Smooth muscle cell (in vitro differentiated cells): ENCODE measurements around the gene INAVA. TPM values are rescaled to one million over a fixed set of nuclear protein-coding genes. Genes with fewer than 3 reads are reported as not detected.
"Not testable (repeated sequence)": the region's sequence is repeated elsewhere in the genome, so short reads cannot be mapped to it uniquely, and the experiment has no call there.

ENCODE experiments used
- DNase-seq: peaks from one replicate; lab custom pipeline; 2025; ENCODE audit not compliant: unreplicated experiment; lab: John Stamatoyannopoulos, UW
- H2AFZ ChIP-seq: fragments of 200-600 bp; sonication (generic); 2 replicates; pipeline ENCODE4 v1.6.0; 2016; ENCODE audit warnings: antibody characterized with exemption, low read depth, mild to moderate bottlenecking
- H3F3A ChIP-seq: fragments of 200-600 bp; sonication (generic); 2 replicates; pipeline ENCODE4 v1.6.0; 2017; ENCODE audit warnings: antibody characterized with exemption, low read depth
- H3K27ac ChIP-seq: fragments of 200-600 bp; sonication (generic); 2 replicates; pipeline ENCODE4 v1.5.1; 2016; ENCODE audit warnings: low read depth, mild to moderate bottlenecking
- H3K27me3 ChIP-seq: fragments of 200-600 bp; sonication (generic); 2 replicates; pipeline ENCODE4 v1.6.1; 2016; ENCODE audit warnings: low read depth, mild to moderate bottlenecking
- H3K36me3 ChIP-seq: fragments of 200-600 bp; sonication (generic); 2 replicates; pipeline ENCODE4 v1.5.1; 2016; ENCODE audit warnings: low read depth
- H3K4me1 ChIP-seq: fragments of 200-600 bp; sonication (generic); 2 replicates; pipeline ENCODE4 v1.5.1; 2016; ENCODE audit warnings: low read depth
- H3K4me2 ChIP-seq: fragments of 200-600 bp; sonication (generic); 2 replicates; pipeline ENCODE4 v1.6.0; 2016; ENCODE audit warnings: mild to moderate bottlenecking
- H3K4me3 ChIP-seq: fragments of 200-600 bp; sonication (generic); 2 replicates; pipeline ENCODE4 v1.5.1; 2016; ENCODE audit warnings: mild to moderate bottlenecking
- H3K79me2 ChIP-seq: fragments of 200-600 bp; sonication (generic); 2 replicates; pipeline ENCODE4 v1.6.0; 2016; ENCODE audit warnings: low read depth, mild to moderate bottlenecking
- H3K9ac ChIP-seq: fragments of 200-600 bp; sonication (generic); 2 replicates; pipeline ENCODE4 v1.6.0; 2016; ENCODE audit warnings: low read depth
- H3K9me3 ChIP-seq: fragments of 200-600 bp; sonication (generic); replicated peaks from 2 replicates; pipeline ENCODE4 v1.5.1; 2016; ENCODE audit warnings: low read depth
- H4K20me1 ChIP-seq: fragments of 200-600 bp; sonication (generic); 2 replicates; pipeline ENCODE4 v1.6.0; 2016; ENCODE audit warnings: low read depth
- CTCF ChIP-seq: fragments of 200-600 bp; sonication (generic); IDR thresholded peaks from 2 replicates; pipeline ENCODE4 v1.5.1; 2017; ENCODE audit warnings: borderline replicate concordance, mild to moderate bottlenecking, antibody characterized with exemption; ENCODE audit not compliant: insufficient read depth, poor library complexity, severe bottlenecking
- WGBS: methylation state at CpG from one replicate; pipeline ENCODE4 v1.1.7; 2016; ENCODE audit warnings: low lambda C conversion rate; 5-methylcytosine and 5-hydroxymethylcytosine counted together
- polyA plus RNA-seq: library from polyadenylated mRNA; unstranded; fragments of >200 nt; fragmentation: Nextera tagmentation; extraction: Ambion mirVana; gene quantifications from 2 replicates; pipeline ENCODE4 v1.2.1, GENCODE V29; 2016
- total RNA-seq: library from RNA; depleted of rRNA; stranded (reverse); fragments of >200 nt; gene quantifications from 2 replicates; pipeline ENCODE4 v1.2.3, GENCODE V29; 2014

Gene INAVA
- total and polyA plus RNA-seq, 2 experiments from 2014 or later, result 10.1 to 16.9 TPM

- TF ChIP-seq CTCF, result no peak
- Histone ChIP-seq H3K4me3 (no peak overlapping the region), H3K27ac (no peak overlapping the region), H3K4me1 (peaks cover 9% of the 10 kb centered on the region), H3K9ac (no peak overlapping the region), H3K36me3 (no peaks in the 10 kb centered on the region), H3K27me3 (no peaks in the 10 kb centered on the region), H3K4me2 (no peak overlapping the region), H2AFZ (no peak overlapping the region), H3K79me2 (no peaks in the 10 kb centered on the region), H4K20me1 (no peaks in the 10 kb centered on the region), H3F3A (no peaks in the 10 kb centered on the region), H3K9me3 (no peaks in the 10 kb centered on the region)
- WGBS, result 73% methylated on average over 9 of the region's 9 CpGs
- DNase-seq, result no peak
Observed at GRCh38 chr1:200960236-200960947, 65.7 kb downstream of the INAVA start.

GRCh38 chr1:200960948-200961340, 66.2 kb downstream of the INAVA start:
- WGBS, result 91% methylated on average over 4 of the region's 4 CpGs
- no peak overlapping the region for H3K27ac ChIP-seq
- H3K27me3 ChIP-seq, result no peaks in the 10 kb centered on the region
- no peaks in the 10 kb centered on the region for H3K79me2 ChIP-seq
- H3K9me3 ChIP-seq, result no peaks in the 10 kb centered on the region
- peaks cover 9% of the 10 kb centered on the region for H3K4me1 ChIP-seq
- H3K4me3 ChIP-seq, result no peak overlapping the region
- H2AFZ ChIP-seq, result no peak overlapping the region
- H3K4me2 ChIP-seq, result no peak overlapping the region
- no peak overlapping the region for H3K9ac ChIP-seq
- H3K36me3 ChIP-seq, result no peaks in the 10 kb centered on the region
- no peak for TF ChIP-seq CTCF
- H4K20me1 ChIP-seq, result no peaks in the 10 kb centered on the region
- H3F3A ChIP-seq, result no peaks in the 10 kb centered on the region
- DNase-seq, result no peak

- not testable (repeated sequence) for H4K20me1 ChIP-seq, H3K4me2 ChIP-seq, H3K4me1 ChIP-seq, H3F3A ChIP-seq, H3K9ac ChIP-seq, H3K4me3 ChIP-seq, H3K36me3 ChIP-seq, H3K79me2 ChIP-seq, DNase-seq, H3K9me3 ChIP-seq, H3K27ac ChIP-seq, H2AFZ ChIP-seq, H3K27me3 ChIP-seq
- WGBS, result 96% methylated on average over 11 of the region's 11 CpGs
Observed at GRCh38 chr1:200962151-200962550, 67.5 kb downstream of the INAVA start.

GRCh38 chr1:200962631-200963030, 67.9 kb downstream of the INAVA start:
- TF ChIP-seq CTCF, result no peak
- Histone ChIP-seq H3K27me3 (no peaks in the 10 kb centered on the region), H3F3A (no peaks in the 10 kb centered on the region), H3K9me3 (no peaks in the 10 kb centered on the region), H3K27ac (no peak overlapping the region), H3K36me3 (no peaks in the 10 kb centered on the region), H3K79me2 (no peaks in the 10 kb centered on the region), H4K20me1 (no peaks in the 10 kb centered on the region), H3K4me3 (no peak overlapping the region), H3K4me1 (peaks cover 9% of the 10 kb centered on the region), H2AFZ (no peak overlapping the region), H3K4me2 (no peak overlapping the region), H3K9ac (no peak overlapping the region)
- no peak for DNase-seq
- 87% methylated on average over 4 of the region's 4 CpGs for WGBS
